ENCODE measurements around the gene VPS11. TPM values are rescaled to one million over a fixed set of nuclear protein-coding genes. Genes with fewer than 3 reads are reported as not detected.

VPS11 gene
- total and polyA plus RNA-seq, 10 of the 15 experiments (the other 5 are each of a cell fraction or from before 2014, with no cell fraction given): 15.8 to 26.4 (median 24.5) TPM

- TF ChIP-seq ZBTB33 (IDR thresholded peaks at IDR 0.05): no peak
- TF ChIP-seq NFYB (IDR thresholded peaks at IDR 0.05; ENCODE audit: insufficient read depth, low read depth, low read length): no peak
- TF ChIP-seq CTCF (IDR thresholded peaks at IDR 0.05 in 2 of 3, conservative IDR thresholded peaks at IDR 0.05 in 1 of 3; ENCODE audit: control insufficient read depth in 2 of 3, extremely low read depth in 1 of 3, insufficient read depth in 1 of 3, low read depth in 3 of 3, low read length in 3 of 3): no peak
- peak; percentile 63 for TF ChIP-seq HDAC6 (IDR thresholded peaks at IDR 0.05; ENCODE audit: unreplicated experiment)
- no peak for TF ChIP-seq SUZ12 (IDR thresholded peaks at IDR 0.05; ENCODE audit: unreplicated experiment)
- TF ChIP-seq ZNF592 (IDR thresholded peaks at IDR 0.05): no peak
- TF ChIP-seq SREBF1 (IDR thresholded peaks at IDR 0.05; ENCODE audit: low read length): peak; percentile 81
- TF ChIP-seq FOS (IDR thresholded peaks at IDR 0.05; ENCODE audit: borderline replicate concordance, extremely low read depth, insufficient read length): no peak
- TF ChIP-seq RELA (IDR thresholded peaks at IDR 0.05; ENCODE audit: borderline replicate concordance, partially characterized antibody): peak; percentile 35
- peak; percentile 88 for TF ChIP-seq RUNX3 (IDR thresholded peaks at IDR 0.05; ENCODE audit: low read length)
- peak; percentile 83 for TF ChIP-seq SMAD1 (IDR thresholded peaks at IDR 0.05; ENCODE audit: low read depth, partially characterized antibody)
- TF ChIP-seq PRDM15 (CRISPR knock-in tag; IDR thresholded peaks at IDR 0.05): no peak
- no peak for TF ChIP-seq SMC3 (IDR thresholded peaks at IDR 0.05; ENCODE audit: borderline replicate concordance, low read length)
- TF ChIP-seq EZH2 (IDR thresholded peaks at IDR 0.05; ENCODE audit: borderline replicate concordance, control insufficient read depth, low read depth, low read length): no peak
- TF ChIP-seq YY1 (IDR thresholded peaks at IDR 0.05; ENCODE audit: low read depth, low read length): peak; percentile 95
- TF ChIP-seq MYC (IDR thresholded peaks at IDR 0.05; ENCODE audit: insufficient read depth, insufficient read length, insufficient replicate concordance, low read length, severe bottlenecking): peak; percentile 82
These were observed 49.3 kb upstream of the VPS11 start, which contains the start of the genes RPS25 and TRAPPC4 (continued) for GRCh38 chr11:119018074-119018938.

Measured in GM12878 (cell line).